ENCODE measurements around the gene PCBP3. TPM values are rescaled to one million over a fixed set of nuclear protein-coding genes. Genes with fewer than 3 reads are reported as not detected.

The PCBP3 gene
- total RNA-seq, 2 experiments from 2014 or later, result 1.3 to 1.4 TPM

DNA sequence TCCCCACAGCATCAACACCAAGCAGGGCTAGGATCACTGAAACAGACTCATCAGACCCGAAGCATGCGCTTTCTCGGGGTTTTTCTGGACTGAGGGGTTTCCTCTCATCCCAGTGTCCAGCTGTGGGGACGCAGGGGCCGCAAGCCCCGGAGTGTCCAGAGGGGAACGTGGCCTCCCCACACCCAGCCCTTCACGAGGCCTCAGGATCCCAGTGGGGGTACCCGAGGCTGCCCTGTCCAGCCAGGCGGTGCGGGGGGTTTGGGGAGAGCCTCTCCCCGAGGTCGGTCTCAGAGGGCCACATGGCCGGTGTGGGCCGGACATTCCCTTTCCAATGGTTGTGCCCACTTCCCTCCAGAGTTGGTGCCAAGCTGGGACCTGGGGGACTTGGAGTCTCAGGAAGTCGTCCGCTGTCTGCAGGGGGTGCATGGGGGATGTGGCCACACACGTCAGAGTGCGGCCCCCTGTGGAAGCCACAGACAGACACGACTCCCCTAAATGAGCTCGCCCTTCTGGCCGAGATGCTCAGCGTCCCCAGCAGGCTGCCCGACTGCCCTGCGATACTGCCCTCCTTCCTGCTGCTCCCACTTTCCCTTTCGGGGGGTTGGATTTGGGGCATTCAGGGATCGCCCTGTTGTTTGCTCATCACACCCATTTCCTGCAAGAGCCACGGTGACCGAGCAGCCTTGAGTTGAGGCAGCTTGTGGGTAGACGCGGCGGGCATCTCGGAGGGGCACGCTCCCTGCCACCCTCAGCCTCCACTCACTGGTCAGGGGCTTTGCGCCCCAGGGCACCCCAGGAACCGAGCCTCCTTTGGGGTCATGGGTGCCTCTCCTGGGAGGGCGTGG is 342.2 kb downstream of the PCBP3 start:
- Mint-ChIP-seq H3K4me1 (ENCODE audit: low read depth) (peaks cover 2% of the 10 kb centered on the region), H3K9me3 (ENCODE audit: insufficient read depth) (no peaks in the 10 kb centered on the region), H3K27me3 (ENCODE audit: low read depth) (peaks cover 3% of the 10 kb centered on the region), H3K4me3 (no peak overlapping the region), H3K36me3 (ENCODE audit: low read depth) (no peaks in the 10 kb centered on the region), H3K27ac (no peak overlapping the region)
- CTCF ChIA-PET, result no interaction called here
- POLR2A ChIA-PET, result no interaction called here
- ATAC-seq, result no peak
- DNase-seq, result no peak

DNA sequence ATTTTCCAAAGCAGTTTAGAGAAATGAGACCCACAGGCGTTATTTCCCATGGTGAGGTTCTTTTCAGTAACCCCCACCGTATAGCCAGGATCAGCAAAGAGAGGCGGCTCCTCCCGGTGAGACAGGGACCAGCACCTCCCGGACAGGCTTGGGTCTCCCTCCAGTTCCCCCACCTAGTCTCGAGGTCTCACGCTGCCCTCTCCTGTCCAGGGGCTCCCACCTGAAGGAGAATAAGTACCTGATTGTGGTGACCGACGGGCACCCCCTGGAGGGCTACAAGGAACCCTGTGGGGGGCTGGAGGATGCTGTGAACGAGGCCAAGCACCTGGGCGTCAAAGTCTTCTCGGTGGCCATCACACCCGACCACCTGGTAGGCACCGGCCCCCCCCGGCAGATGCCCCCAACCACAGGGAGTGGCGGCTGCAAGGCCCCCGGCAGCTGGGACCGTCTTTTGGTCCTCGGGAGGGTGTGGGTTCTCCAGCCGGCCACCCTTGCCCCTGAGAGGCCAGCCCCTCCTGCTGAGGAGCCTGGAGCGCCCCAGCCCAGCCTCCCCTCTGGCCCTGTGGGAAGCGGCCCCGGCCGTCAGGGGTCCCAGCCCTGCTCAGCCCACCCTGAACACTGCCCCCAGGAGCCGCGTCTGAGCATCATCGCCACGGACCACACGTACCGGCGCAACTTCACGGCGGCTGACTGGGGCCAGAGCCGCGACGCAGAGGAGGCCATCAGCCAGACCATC is 343.0 kb downstream of the PCBP3 start:
- ChIA-PET POLR2A (no interaction called here), CTCF (no interaction called here)
- no peak overlapping the region for H3K4me3 Mint-ChIP-seq
- no peaks in the 10 kb centered on the region for H3K9me3 Mint-ChIP-seq (ENCODE audit: insufficient read depth)
- H3K27ac Mint-ChIP-seq, result no peak overlapping the region
- no peaks in the 10 kb centered on the region for H3K36me3 Mint-ChIP-seq (ENCODE audit: low read depth)
- H3K27me3 Mint-ChIP-seq (ENCODE audit: low read depth), result peaks cover 3% of the 10 kb centered on the region
- no peak for DNase-seq
- no peak for ATAC-seq
- H3K4me1 Mint-ChIP-seq (ENCODE audit: low read depth), result peaks cover 2% of the 10 kb centered on the region

DNA sequence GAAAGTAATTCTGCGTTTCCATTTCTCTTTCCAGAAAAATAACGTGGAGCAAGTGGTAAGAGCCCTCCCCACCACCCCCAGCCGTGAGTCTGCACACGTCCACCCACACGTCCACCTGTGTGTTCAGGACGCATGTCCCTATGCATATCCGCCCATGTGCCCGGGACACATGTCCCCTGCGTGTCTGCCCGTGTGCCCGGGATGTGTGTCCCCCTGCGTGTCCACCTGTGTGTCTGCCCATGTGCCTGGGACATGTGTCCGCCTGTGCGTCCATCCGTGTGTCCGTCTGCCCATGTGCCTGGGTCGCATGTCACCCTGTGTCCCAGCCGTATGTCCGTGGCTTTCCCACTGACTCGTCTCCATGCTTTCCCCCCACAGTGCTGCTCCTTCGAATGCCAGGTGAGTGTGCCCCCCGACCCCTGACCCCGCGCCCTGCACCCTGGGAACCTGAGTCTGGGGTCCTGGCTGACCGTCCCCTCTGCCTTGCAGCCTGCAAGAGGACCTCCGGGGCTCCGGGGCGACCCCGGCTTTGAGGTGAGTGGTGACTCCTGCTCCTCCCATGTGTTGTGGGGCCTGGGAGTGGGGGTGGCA is 343.7 kb downstream of the PCBP3 start:
- no peak overlapping the region for H3K27ac Mint-ChIP-seq
- H3K4me1 Mint-ChIP-seq (ENCODE audit: low read depth), result peaks cover under 1% of the 10 kb centered on the region
- H3K4me3 Mint-ChIP-seq, result no peak overlapping the region
- no peak for DNase-seq
- H3K36me3 Mint-ChIP-seq (ENCODE audit: low read depth), result no peaks in the 10 kb centered on the region
- H3K27me3 Mint-ChIP-seq (ENCODE audit: low read depth), result peaks cover 3% of the 10 kb centered on the region
- no peaks in the 10 kb centered on the region for H3K9me3 Mint-ChIP-seq (ENCODE audit: insufficient read depth)
- ATAC-seq, result no peak
- ChIA-PET CTCF (no interaction called here), POLR2A (no interaction called here)

DNA sequence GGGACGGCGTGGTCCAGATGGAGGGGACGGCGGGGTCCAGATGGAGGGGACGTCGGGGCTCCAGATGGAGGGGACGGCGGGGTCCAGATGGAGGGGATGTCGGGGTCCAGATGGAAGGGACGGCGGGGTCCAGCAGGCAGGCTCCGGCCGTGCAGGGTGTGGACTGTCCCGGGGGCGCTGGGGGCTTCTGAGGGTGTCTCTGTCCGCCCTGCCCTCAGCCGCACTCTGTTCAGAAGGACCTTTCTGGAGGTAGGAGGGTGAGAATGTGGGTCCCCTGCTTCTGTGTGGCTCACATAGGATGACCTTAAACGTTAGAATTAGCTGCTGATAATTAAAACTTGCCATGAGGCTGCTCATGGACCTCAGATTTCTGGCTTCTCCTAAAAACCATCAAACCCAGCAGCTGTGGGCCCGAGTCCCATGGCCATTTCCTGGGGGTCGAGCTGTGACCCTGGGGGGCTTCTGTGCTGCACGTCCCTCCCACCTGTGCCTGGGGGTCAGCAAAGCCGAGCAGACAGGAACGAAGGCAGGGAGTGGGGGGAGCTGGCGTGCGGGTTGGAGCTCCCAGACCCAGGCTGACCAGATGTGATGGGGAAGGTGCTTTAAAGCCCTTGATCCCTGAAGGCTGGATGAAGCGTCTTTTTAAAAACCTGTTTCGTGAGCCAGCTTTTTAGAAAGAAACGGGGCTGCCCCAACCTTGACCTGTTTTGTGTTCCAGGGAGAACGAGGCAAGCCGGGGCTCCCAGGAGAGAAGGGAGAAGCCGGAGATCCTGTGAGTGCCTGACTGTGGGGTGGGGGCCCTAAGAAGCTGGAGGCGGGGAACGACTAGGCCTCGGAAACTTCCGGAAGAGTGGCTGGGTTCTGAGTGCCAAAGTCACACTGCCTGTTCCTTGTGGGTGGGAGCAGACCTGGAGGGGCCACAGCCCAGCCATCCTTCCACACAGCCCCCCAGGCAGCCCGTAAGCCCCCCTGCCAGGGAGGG is 345.1 kb downstream of the PCBP3 start:
- CTCF ChIA-PET, result no interaction called here
- no peaks in the 10 kb centered on the region for H3K4me1 Mint-ChIP-seq (ENCODE audit: low read depth)
- POLR2A ChIA-PET, result interaction anchor here (0.5 kb wide), 1 partner anchor 7 kb away, joined by 3 read pairs; the partner anchor contains the start of gene COL6A1
- H3K27me3 Mint-ChIP-seq (ENCODE audit: low read depth), result no peaks in the 10 kb centered on the region
- ATAC-seq, result no peak
- no peak overlapping the region for H3K4me3 Mint-ChIP-seq
- H3K9me3 Mint-ChIP-seq (ENCODE audit: insufficient read depth), result no peaks in the 10 kb centered on the region
- H3K27ac Mint-ChIP-seq, result no peak overlapping the region
- no peak for DNase-seq
- H3K36me3 Mint-ChIP-seq (ENCODE audit: low read depth), result no peaks in the 10 kb centered on the region

DNA sequence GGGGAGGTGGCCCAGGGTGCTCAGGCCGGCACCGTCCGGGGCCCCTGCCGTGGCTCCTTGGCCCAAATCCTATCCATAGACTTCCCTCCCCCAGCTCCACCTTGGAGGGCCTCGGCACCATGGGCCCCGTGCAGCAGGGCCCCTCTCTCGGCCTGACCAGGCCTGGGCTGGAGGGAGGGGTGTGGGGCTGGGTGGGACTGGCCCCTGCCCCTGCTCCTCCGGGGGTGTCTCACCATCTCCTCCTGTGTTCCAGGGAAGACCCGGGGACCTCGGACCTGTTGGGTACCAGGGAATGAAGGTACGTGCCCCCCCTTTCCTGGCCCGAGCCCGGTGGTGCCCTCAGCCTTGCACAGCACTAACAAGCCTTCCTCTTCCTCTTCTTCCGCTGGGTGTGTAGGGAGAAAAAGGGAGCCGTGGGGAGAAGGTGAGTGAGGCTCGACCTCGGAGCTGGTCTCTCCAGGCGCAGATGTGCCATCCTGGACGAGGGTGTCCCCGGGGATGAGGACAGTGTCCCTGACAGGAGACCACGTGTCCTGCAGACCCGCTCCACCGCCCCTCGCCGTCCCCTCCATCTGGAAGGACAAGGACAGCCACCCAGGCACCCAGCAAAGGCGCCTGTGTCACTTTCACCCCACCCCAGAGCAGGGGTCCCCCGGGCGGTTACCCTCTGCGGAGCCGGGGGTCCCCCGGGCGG is 346.0 kb downstream of the PCBP3 start:
- CTCF ChIA-PET, result no interaction called here
- POLR2A ChIA-PET, result interaction anchor here (0.5 kb wide), 1 partner anchor 8 kb away, joined by 3 read pairs; the partner anchor contains the start of gene COL6A1
- DNase-seq, result no peak
- H3K9me3 Mint-ChIP-seq (ENCODE audit: insufficient read depth), result no peaks in the 10 kb centered on the region
- no peak for ATAC-seq
- H3K4me1 Mint-ChIP-seq (ENCODE audit: low read depth), result no peaks in the 10 kb centered on the region
- H3K36me3 Mint-ChIP-seq (ENCODE audit: low read depth), result no peaks in the 10 kb centered on the region
- H3K27ac Mint-ChIP-seq, result no peak overlapping the region
- H3K4me3 Mint-ChIP-seq, result no peak overlapping the region
- no peaks in the 10 kb centered on the region for H3K27me3 Mint-ChIP-seq (ENCODE audit: low read depth)

DNA sequence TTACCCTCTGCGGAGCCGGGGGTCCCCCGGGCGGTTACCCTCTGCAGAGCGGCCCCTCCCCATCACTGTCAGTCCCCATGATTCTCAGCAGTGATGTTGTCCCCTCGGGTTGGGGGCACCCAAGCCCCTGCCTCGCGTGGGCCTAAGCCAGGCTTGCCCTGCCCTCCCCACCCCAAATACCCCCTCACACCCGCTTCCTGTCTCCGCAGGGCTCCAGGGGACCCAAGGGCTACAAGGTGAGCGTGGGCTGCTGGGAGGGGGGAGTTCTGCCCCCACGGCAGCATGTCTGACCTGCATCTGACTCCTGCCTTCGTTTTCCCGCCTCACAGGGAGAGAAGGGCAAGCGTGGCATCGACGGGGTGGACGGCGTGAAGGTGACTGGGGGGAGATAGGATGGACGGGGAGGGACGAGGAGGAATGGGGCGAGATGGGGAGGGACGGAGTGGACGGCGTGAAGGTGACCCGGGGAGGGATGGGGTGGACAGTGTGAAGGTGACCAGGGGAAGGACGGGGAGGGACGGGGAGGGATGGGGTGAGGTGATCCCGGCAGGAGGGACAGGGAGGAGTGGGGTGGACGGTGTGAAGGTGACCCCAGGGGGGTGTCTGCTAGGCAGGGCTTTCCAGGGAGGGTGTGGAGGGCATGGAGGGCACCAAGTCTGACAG is 346.7 kb downstream of the PCBP3 start:
- ATAC-seq, result no peak
- Mint-ChIP-seq H3K4me3 (no peak overlapping the region), H3K36me3 (ENCODE audit: low read depth) (no peaks in the 10 kb centered on the region), H3K9me3 (ENCODE audit: insufficient read depth) (no peaks in the 10 kb centered on the region), H3K27ac (no peak overlapping the region), H3K4me1 (ENCODE audit: low read depth) (no peaks in the 10 kb centered on the region), H3K27me3 (ENCODE audit: low read depth) (no peaks in the 10 kb centered on the region)
- DNase-seq, result no peak
- ChIA-PET POLR2A (no interaction called here), CTCF (no interaction called here)

DNA sequence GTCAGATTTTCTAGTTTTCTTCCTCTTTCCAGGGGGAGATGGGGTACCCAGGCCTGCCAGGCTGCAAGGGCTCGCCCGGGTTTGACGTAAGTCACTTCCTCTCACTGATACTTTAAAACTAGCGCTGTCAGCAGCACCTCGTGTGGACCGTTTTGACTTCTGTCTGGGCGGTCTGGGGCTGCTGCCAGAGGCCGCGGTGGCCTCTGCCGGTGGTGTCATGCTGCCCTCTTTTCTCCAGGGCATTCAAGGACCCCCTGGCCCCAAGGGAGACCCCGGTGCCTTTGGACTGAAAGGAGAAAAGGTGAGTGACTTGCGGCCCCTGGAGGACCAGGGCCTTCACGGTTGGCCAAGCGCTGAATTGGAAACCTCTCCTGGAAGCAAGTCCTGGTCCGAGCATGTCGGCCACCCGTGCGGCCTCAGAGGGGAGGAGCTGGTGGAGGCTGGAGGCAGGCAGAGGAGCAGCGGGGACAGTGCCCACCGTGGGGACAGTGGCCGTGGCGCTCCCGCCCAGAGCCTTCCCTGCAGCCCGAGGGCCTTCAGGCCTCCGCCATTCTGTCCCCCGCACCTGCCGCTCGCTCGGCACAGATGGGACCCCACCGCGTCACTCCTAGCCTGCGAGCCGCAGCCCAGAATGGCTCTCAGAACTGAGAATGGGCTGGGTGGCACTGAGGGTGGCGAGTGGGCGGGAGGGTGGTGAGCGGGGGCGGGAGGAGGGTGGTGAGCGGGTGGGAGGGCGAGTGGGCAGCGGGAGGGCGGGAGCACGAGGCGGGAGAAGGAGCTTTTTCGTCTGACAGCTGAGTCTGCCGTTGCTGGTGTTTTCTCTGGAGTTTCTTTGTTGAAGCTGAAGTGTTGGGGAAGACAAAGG is 347.4 kb downstream of the PCBP3 start:
- Mint-ChIP-seq H3K27ac (no peak overlapping the region), H3K9me3 (ENCODE audit: insufficient read depth) (no peaks in the 10 kb centered on the region), H3K4me3 (no peak overlapping the region), H3K27me3 (ENCODE audit: low read depth) (no peaks in the 10 kb centered on the region), H3K4me1 (ENCODE audit: low read depth) (no peaks in the 10 kb centered on the region), H3K36me3 (ENCODE audit: low read depth) (no peaks in the 10 kb centered on the region)
- CTCF ChIA-PET, result interaction anchor here (0.9 kb wide), 1 partner anchor 108 kb away, joined by 3 read pairs; no protein-coding TSS in a partner anchor
- POLR2A ChIA-PET, result no interaction called here
- no peak for ATAC-seq
- DNase-seq, result no peak

DNA sequence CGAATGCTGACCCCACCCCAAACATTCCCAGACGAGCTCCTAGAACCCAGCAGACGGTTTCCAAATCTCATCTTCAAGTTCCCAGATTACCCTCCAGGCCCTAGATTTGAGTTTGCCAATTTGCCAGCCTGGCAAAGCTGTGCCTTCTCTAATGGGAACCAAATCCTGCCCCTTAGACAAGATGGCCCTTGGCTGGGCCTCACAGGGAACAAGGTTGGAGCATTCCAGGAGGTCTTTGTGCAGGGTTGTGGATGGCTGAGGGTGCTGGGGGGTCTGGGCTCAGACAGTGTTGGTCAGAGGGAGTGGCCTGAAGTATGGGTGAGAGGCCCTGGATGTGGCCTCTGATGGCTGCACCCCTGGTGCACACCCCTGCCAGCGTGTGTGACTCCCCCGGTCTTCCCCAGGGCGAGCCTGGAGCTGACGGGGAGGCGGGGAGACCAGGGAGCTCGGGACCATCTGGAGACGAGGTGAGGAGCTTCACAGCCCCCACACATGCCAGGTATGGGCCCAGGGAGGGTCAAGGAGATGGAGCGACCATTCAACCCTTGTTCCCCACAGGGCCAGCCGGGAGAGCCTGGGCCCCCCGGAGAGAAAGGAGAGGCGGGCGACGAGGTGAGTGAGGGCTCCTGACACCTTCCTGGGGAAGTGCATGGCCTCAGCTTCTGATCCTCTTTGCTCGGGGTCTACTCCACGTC is 348.2 kb downstream of the PCBP3 start:
- POLR2A ChIA-PET, result no interaction called here
- CTCF ChIA-PET, result interaction anchor here (0.9 kb wide), 1 partner anchor 108 kb away, joined by 3 read pairs; no protein-coding TSS in a partner anchor

More for the DNA sequence above, 348.2 kb downstream of the PCBP3 start:
- Mint-ChIP-seq H3K4me3 (no peak overlapping the region), H3K4me1 (ENCODE audit: low read depth) (no peaks in the 10 kb centered on the region), H3K36me3 (ENCODE audit: low read depth) (no peaks in the 10 kb centered on the region), H3K27ac (no peak overlapping the region), H3K27me3 (ENCODE audit: low read depth) (no peaks in the 10 kb centered on the region), H3K9me3 (ENCODE audit: insufficient read depth) (no peaks in the 10 kb centered on the region)
- no peak for ATAC-seq
- DNase-seq, result no peak

Measured in activated CD8-positive, alpha-beta T cell treated with anti-CD3 and anti-CD28 coated beads, Interleukin-2, amount 10 ng/mL, durations not matched to agents 7 days and 5 days (primary cell).